GM23338 (cell line): ENCODE results near the gene GIGYF2. TPM values are rescaled to one million over a fixed set of nuclear protein-coding genes. Genes with fewer than 3 reads are reported as not detected.

ENCODE experiments used
- ATAC-seq: fragments of 200-7000 bp; cut with Tn5 transposase; 3 replicates; pipeline ENCODE4 v1.9.1; 2020
- DNase-seq: peaks from one replicate; pipeline ENCODE4 v3.0.0-alpha.2; 2015; ENCODE audit warnings: low spot score
- H2AFZ ChIP-seq: fragments of 200-600 bp; sonication (generic); 2 replicates; pipeline ENCODE4 v1.8.0; 2016; ENCODE audit warnings: antibody characterized with exemption, mild to moderate bottlenecking, moderate library complexity
- H3F3A ChIP-seq: fragments of 200-600 bp; sonication (generic); replicated peaks from 2 replicates; pipeline ENCODE4 v1.8.0; 2017; ENCODE audit warnings: antibody characterized with exemption, mixed run types, low read depth
- H3K27ac ChIP-seq: fragments of 200-600 bp; sonication (generic); 2 replicates; pipeline ENCODE4 v1.6.1; 2016; ENCODE audit warnings: low read depth
- H3K27me3 ChIP-seq: fragments of 200-600 bp; sonication (generic); 2 replicates; pipeline ENCODE4 v1.8.0; 2016; ENCODE audit warnings: mild to moderate bottlenecking, mixed run types, moderate library complexity; ENCODE audit not compliant: insufficient read depth
- H3K36me3 ChIP-seq: fragments of 200-600 bp; sonication (generic); 2 replicates; pipeline ENCODE4 v1.8.0; 2016; ENCODE audit warnings: mild to moderate bottlenecking; ENCODE audit not compliant: insufficient read depth
- H3K4me1 ChIP-seq: fragments of 200-600 bp; sonication (generic); 2 replicates; pipeline ENCODE4 v1.8.0; 2016; ENCODE audit warnings: mild to moderate bottlenecking, moderate library complexity; ENCODE audit not compliant: insufficient read depth
- H3K4me2 ChIP-seq: fragments of 200-600 bp; sonication (generic); 2 replicates; pipeline ENCODE4 v1.7.1; 2017; ENCODE audit warnings: mixed run types
- H3K4me3 ChIP-seq: fragments of 200-600 bp; sonication (generic); 2 replicates; pipeline ENCODE4 v1.6.1; 2016; ENCODE audit warnings: mixed run types
- H3K79me2 ChIP-seq: fragments of 200-600 bp; sonication (generic); replicated peaks from 2 replicates; pipeline ENCODE4 v1.8.0; 2017; ENCODE audit warnings: mild to moderate bottlenecking; ENCODE audit not compliant: insufficient read depth
- H3K9me2 ChIP-seq: fragments of 200-600 bp; sonication (generic); 2 replicates; pipeline ENCODE4 v1.8.0; 2017; ENCODE audit not compliant: insufficient read depth
- H4K20me1 ChIP-seq: fragments of 200-600 bp; sonication (generic); replicated peaks from 2 replicates; pipeline ENCODE4 v1.8.0; 2017; ENCODE audit warnings: mild to moderate bottlenecking; ENCODE audit not compliant: insufficient read depth
- H3K27ac Mint-ChIP-seq: 2 replicates; pipeline ENCODE4 v1.8.0; 2020; ENCODE audit warnings: inconsistent platforms, mild to moderate bottlenecking, moderate library complexity, mixed read lengths
- H3K27me3 Mint-ChIP-seq: 3 replicates; pipeline ENCODE4 v1.8.0; 2022; ENCODE audit warnings: low read depth, mild to moderate bottlenecking, moderate library complexity, mixed read lengths, inconsistent platforms; ENCODE audit not compliant: insufficient read depth, poor library complexity
- H3K36me3 Mint-ChIP-seq: 3 replicates; pipeline ENCODE4 v1.8.0; 2021; ENCODE audit warnings: low read depth, mild to moderate bottlenecking, inconsistent platforms, moderate library complexity, mixed read lengths
- H3K4me1 Mint-ChIP-seq: 3 replicates; pipeline ENCODE4 v1.8.0; 2020; ENCODE audit warnings: mild to moderate bottlenecking, inconsistent platforms, mixed read lengths
- H3K4me3 Mint-ChIP-seq: 3 replicates; pipeline ENCODE4 v1.8.0; 2021; ENCODE audit warnings: moderate library complexity, mild to moderate bottlenecking, inconsistent platforms, mixed read lengths
- H3K9me3 Mint-ChIP-seq: 3 replicates; pipeline ENCODE4 v1.8.0; 2020; ENCODE audit warnings: moderate library complexity, mild to moderate bottlenecking, inconsistent platforms, mixed read lengths
- CREB1 ChIP-seq: fragments of 250-450 bp; sonication (Bioruptor Pico); IDR thresholded peaks from 2 replicates; pipeline ENCODE4 v1.5.0; 2020; ENCODE audit warnings: low read depth, mild to moderate bottlenecking, moderate library complexity
- CTCF ChIP-seq, 2 experiments: fragments of 200-600 bp in 1 of 2; sonication (generic) in 1 of 2; conservative IDR thresholded peaks; 2 replicates each; pipeline versions ENCODE4 v1.5.1 to v1.6.1; 2016 to 2017; ENCODE audit warnings: antibody characterized with exemption in 2 of 2, low read depth in 2 of 2, mild to moderate bottlenecking in 2 of 2, moderate library complexity in 1 of 2
- ETS1 ChIP-seq: IDR thresholded peaks from 2 replicates; pipeline ENCODE4 v1.6.1; 2016; ENCODE audit warnings: antibody characterized with exemption
- EZH2phosphoT487 ChIP-seq: fragments of 200-600 bp; sonication (generic); IDR thresholded peaks from one replicate; pipeline ENCODE4 v1.8.1; 2018; ENCODE audit warnings: antibody characterized with exemption; ENCODE audit not compliant: unreplicated experiment
- JUNB ChIP-seq: IDR thresholded peaks from one replicate; pipeline ENCODE4 v1.6.1; 2016; ENCODE audit warnings: antibody characterized with exemption; ENCODE audit not compliant: unreplicated experiment
- NANOG ChIP-seq: IDR thresholded peaks from 2 replicates; pipeline ENCODE4 v1.6.1; 2016; ENCODE audit warnings: antibody characterized with exemption, borderline replicate concordance
- POLR2AphosphoS5 ChIP-seq: IDR thresholded peaks from 2 replicates; pipeline ENCODE4 v1.6.1; 2016; ENCODE audit warnings: antibody characterized with exemption, low read depth
- REST ChIP-seq: IDR thresholded peaks from one replicate; pipeline ENCODE4 v1.6.1; 2018; ENCODE audit warnings: antibody characterized with exemption; ENCODE audit not compliant: unreplicated experiment
- STAT1 ChIP-seq: IDR thresholded peaks from one replicate; pipeline ENCODE4 v1.6.1; 2016; ENCODE audit warnings: antibody characterized with exemption; ENCODE audit not compliant: unreplicated experiment
- ZNF114 ChIP-seq: fragments of 250-450 bp; sonication (Bioruptor Pico); IDR thresholded peaks from 2 replicates; pipeline ENCODE4 v1.5.0; 2020; ENCODE audit warnings: mild to moderate bottlenecking, moderate library complexity
- ZNF462 ChIP-seq: fragments of 250-450 bp; sonication (Bioruptor Pico); IDR thresholded peaks from 2 replicates; pipeline ENCODE4 v1.5.0; 2020; ENCODE audit warnings: mild to moderate bottlenecking, moderate library complexity
- polyA plus RNA-seq: library from polyadenylated mRNA; unstranded; fragments of >200 nt; fragmentation: Nextera tagmentation; extraction: Ambion mirVana; gene quantifications from 2 replicates; pipeline ENCODE4 v1.2.1, GENCODE V29; 2016
- total RNA-seq: library from RNA; depleted of rRNA; stranded (reverse); fragments of >200 nt; shearing (Covaris generic); gene quantifications from 2 replicates; pipeline ENCODE4 v1.2.3, GENCODE V29; 2014

The GIGYF2 gene
- total and polyA plus RNA-seq, 2 experiments from 2014 or later: 48.9 to 104 TPM

GRCh38 chr2:232815569-232815968, 118.4 kb downstream of the GIGYF2 start:
- Histone ChIP-seq H3K27ac (no peak overlapping the region), H3F3A (no peaks in the 10 kb centered on the region), H4K20me1 (peaks cover 11% of the 10 kb centered on the region; the same call in 1 of the 2 replicates), H3K36me3 (peaks cover 22% of the 10 kb centered on the region), H3K4me3 (no peak overlapping the region), H3K4me2 (no peak overlapping the region), H3K79me2 (no peaks in the 10 kb centered on the region), H2AFZ (no peak overlapping the region), H3K4me1 (peaks cover 13% of the 10 kb centered on the region), H3K9me2 (no peaks in the 10 kb centered on the region), H3K27me3 (no peaks in the 10 kb centered on the region)
- no peaks in the 10 kb centered on the region for H3K9me3 Mint-ChIP-seq
- H3K4me3 Mint-ChIP-seq: no peak overlapping the region
- peaks cover 20% of the 10 kb centered on the region for H3K4me1 Mint-ChIP-seq
- no peak for DNase-seq
- H3K27ac Mint-ChIP-seq: peak overlapping the region; percentile 70; the same call in 1 of the 2 replicates
- H3K36me3 Mint-ChIP-seq: peaks cover 65% of the 10 kb centered on the region
- TF ChIP-seq JUNB (no peak), CTCF (conservative IDR thresholded peaks at IDR 0.05; ENCODE audit: low read depth in 2 of 2) (no peak), POLR2AphosphoS5 (no peak), EZH2phosphoT487 (no peak), ZNF462 (CRISPR knock-in tag) (no peak), STAT1 (no peak), ZNF114 (CRISPR knock-in tag) (no peak), ETS1 (no peak), CREB1 (no peak), REST (no peak), NANOG (no peak)
- ATAC-seq: no peak
- no peaks in the 10 kb centered on the region for H3K27me3 Mint-ChIP-seq
